GM20431 (cell line): ENCODE results near the gene PHRF1.
"Not testable (repeated sequence)": the region's sequence is repeated elsewhere in the genome, so short reads cannot be mapped to it uniquely, and the experiment has no call there.

ENCODE experiments used
- in situ Hi-C: fragments of 300-500 bp; cut with MseI, MboI; formaldehyde crosslinking; loops from one replicate; pipeline ENCODE4 v1.15.0; 2020; ENCODE audit warnings: low sequenced_read_pairs; ENCODE audit not compliant: unreplicated experiment

Gene PHRF1

DNA sequence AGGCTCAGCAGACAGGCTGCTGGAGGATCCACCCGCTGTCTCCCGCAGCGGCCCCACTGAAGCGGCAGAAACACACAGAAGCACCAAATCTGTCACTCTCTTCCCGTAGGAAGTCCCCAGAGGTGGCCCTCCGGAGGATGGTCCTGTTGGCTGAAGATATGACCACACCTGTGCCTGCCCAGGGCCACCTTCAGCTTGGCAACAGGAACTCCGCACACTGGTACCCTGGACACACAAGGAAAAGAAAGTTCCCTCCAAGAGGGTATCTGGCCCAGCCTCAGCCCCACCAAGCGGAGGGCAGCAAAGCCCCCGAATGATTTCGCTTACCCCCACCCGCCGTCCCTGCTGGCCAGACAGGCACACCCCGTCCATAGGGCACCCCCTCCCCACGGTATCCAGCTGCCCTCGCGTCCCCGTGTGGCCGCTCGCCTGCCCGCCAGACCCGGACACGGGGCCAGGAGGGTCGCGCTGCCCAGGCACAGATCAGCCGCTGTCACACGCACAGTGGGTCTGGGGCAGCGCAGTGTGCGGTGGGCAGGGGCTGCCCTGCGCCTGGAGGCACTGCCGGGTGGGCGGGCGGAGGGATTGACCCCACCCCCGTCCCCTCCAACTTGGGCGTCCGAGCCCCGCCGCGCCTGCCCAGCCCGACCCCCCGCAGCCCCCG is 8.5 kb upstream of the PHRF1 start:
- in situ Hi-C loops: no loop called here

DNA sequence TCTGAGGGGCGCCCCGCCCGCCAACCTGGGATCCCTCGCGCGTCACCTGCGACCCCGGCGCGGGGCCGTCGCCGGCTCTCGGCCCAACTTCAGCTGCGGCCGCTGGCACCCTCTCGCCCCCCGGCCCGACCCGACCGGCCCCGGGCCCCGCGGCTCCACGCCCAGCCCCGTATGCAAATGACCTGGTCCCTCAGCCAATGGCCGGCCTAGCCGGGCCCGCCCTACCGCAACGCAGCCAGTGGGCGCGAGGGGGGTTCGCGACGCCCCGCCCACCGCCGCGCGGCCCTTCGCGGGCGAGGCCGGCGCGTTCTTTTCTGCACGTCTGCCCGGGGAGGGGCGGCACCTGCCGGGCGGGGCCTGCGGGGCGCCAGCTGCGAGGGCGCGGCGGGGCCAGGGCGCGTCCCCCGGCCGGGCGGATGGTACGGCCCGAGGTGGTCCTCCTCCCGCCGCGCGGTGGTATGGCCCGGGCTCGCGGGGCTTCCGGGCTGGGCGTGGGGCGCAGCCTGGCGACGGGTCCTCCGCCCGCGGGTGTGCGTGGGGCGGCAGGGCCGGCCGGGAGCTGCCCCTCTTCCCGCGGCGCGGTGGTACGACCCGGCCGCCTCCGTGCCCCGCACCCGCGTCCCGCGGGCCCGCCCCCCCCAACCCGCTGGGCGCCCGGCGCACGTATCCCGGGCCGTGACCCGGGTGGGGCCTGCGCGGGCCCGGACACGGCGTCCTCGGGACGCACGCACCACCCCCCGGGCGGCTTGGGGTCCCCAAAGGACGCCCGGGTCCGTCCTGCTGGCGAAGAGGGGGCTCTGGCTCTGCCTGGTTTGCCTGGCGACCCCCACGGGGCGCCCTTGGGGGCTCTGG is 7.7 kb upstream of the PHRF1 start:
- in situ Hi-C loops: no loop called here

DNA sequence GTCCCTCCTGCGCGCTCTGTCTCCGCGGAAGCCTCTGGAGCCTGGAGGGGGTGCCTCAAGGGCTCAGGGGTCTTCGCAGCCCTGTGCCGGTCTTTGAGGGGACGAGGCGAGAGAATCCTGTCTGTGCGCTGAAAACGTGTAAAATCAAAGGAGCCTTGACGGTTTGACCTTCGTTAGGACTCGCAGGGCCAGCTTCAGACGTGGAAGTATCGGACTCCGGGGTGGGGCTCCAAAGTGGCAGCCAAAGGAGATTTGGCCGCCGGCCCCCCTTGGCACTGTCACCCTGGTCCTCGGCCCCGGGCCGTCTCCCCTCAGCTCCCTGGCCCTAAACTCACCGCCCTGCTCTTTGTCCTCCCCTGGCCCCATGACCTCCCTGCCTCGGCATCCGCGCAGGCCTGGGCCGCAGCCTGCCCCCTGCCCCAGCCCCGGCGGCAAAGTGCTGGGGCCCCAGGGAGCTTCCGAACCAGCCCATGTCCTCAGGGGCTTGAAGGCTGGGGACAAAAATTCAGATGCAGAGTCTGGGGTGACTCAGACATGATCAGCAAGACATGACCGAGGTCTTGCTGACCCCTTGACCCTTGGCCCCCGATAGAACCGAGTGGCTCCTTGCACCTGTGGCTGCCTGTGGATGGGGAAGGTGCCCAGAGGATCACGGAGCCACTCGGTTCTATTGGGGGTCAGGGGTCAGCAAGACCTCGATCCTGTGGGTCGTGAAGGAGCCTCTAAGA is 6.9 kb upstream of the PHRF1 start:
- in situ Hi-C loops: no loop called here

DNA sequence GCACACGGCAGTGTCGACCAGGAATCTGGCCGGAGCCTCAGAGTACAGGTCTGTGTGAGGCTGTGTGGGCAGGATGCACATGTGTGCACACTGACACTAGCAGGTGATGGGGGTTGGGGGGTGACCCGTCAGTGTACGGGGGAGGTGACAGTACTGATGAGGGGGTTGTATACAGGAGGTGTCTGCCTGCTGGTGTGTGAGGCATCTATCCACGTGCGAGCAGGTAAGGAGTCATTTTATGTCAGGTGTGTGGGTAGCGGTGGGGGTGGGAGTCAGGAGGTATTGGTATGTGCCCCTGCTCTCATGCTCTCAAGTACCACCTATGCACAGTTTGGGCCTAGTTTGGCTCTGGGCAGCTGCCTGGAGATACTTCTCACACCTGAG is 4.5 kb upstream of the PHRF1 start:
- in situ Hi-C loops: no loop called here

DNA sequence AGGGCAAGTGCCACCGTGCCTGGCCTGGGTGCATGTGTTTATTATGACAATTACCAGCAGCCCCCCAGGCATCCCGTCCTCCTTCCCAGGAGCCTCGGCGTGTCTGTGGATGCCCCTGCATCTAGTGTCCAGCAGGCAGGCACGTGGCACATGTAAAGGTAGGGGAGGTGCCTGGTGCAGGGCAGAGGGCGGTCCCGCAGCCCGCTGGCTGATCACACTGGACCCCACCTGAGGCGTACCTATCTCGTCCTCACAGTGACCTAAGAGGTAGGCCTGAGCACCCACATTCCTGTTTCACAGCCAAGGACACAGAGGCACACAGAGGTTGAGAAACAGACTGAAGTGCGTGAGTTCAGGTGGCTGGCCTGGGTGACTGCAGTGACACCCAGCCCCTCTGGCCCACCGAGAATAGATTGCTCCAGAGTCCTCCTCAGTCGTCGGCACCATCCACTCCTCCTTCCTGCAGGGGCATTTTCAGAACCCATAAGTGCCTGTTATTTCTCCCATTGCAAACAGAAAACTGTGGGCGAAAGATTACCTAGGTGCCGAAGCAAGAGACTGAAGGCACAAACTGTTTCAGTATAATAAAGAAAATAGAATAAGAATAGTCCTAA is 3.0 kb upstream of the PHRF1 start:
- in situ Hi-C loops: no loop called here

DNA sequence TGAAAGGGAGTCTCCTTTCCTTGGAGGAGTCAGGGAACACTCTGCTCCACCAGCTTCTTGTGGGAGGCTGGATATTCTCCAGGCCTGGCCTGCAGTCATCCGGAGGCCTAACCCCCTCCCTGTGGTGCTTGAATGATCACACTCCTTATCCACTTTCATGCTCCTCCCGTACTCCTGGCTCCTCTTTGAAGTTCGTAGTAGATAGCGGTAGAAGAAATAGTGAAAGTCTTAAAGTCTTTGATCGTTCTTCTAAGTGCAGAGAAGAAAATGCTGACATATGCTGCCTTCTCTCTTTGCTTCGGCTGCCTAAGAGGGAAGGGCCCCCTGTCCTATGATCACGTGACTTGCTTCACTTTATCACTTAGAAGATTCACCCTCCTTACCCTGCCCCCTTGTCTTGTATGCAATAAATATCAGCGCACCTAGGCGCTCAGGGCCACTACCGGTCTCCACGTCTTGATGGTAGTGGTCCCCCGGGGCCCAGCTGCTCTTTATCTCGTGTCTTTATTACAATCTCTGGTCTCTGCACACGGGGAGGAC is 2.2 kb upstream of the PHRF1 start:
- in situ Hi-C loops: not testable (repeated sequence)

DNA sequence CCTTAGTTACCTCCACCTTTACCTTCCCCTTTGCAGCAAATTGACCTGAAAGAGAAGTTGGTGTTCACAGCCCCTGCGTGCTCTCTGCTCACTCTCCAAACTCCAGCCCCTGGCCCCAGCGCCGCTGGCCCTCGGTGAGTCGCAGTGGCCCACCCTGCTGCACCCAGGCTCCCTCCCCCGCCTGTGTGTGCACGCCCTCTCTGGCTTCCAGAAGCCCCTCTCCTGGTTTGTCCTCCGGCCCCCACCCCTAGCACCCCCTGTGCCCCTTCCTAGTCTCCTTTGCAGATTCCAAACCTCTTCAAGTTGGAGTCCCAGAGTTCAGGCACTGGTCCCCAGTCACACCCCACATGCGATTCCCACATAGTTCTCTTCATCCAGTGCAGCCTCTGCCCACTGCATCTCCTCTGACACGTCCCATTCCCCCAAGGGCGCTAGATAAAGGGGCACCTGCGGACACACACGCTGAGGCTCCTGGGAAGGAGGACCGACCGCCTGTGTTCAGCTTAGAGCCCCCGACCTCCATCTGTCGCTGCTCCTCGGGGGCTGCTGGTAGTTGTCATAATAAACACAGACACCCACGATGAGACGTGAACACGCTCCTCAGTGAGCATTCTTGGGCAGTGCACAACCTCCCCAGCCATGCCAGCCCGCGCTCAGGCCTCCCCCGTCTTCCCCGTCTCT is 1.5 kb upstream of the PHRF1 start:
- in situ Hi-C loops: no loop called here

DNA sequence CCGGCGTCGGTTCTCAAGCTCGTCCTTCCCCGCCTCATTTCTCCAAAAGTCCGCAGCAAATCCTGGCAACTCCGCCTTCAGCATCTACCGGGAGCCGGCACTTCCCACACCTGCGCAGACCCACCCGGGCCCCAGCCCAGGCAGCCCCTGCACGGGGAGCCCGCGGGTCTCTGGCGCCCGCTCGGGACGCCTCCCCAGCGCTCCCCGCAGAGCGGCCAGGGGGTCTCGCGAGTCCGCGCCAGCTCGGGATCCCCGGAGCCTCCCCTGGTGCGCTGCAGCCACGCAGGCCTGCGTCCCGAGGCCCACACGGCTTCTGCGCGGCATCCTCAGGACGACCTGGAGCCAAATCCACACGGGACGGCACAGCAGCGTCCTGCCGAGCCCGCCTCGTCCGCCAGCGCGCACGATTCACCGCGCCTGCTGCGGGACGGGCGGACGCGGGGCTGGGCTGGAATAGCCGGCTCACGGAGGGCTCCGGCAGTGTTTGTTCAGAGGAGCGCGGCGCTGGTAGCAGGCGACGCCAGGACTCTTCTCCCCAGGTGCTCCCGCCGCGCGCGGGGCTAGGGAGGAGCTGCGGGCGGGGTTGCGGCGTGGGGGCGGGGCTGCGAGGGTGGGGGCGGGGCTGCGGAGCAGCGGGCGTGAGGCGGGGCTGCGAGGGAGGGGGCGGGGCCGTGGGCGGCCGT is 816 bp upstream of the PHRF1 start:
- in situ Hi-C loops: no loop called here

DNA sequence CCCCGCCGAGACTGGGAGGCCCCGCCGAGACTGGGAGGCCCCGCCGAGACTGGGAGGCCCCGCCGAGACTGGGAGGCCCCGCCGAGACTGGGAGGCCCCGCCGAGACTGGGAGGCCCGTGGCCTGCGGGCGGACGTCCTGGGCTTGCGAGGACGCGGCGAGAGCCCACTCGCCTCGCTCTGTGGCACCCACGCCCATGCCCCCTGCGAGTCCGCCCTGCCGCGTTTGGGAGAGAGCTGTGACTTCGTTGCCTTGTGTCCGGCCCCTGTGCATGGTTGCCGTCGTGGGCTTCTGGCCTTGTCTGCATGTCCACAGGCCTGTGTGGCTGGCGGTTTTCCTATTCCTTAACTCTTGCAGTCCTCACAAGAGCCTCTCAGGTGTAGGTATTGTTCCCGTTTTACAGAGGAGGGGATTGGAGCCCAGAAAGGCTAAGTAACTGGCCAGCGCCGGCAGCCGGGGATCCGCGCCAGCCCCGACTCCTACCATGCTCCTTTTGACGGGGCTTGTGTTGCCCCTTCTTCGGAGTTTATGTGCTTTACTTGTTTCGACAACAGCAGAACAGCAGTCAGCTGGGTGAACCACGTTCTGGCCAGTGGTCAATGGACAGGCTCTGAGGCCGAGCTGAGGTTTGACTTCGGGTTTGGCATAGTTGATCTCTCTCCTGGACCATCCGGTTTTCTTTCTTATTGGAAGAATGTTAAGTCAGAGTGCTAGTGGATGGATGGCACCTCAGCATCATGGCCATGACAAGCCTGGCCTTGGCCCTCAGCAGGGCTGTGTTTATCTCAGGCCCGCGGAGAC is 741 bp downstream of the PHRF1 start:
- in situ Hi-C loops: no loop called here

DNA sequence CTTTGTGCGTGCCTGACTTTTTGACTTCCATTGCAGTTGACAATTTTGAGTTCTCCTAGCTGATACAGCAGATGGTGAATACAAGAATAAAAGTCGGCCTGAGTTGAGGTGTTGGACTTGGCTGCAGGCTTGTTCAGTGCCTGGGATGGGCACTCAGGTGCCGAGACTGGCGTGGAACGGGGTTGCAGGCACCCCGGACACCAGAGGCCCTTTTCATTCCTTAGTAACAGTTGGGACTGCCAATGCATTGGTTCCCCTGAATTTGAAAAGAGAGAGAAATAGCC is 1.3 kb downstream of the PHRF1 start:
- in situ Hi-C loops: no loop called here

DNA sequence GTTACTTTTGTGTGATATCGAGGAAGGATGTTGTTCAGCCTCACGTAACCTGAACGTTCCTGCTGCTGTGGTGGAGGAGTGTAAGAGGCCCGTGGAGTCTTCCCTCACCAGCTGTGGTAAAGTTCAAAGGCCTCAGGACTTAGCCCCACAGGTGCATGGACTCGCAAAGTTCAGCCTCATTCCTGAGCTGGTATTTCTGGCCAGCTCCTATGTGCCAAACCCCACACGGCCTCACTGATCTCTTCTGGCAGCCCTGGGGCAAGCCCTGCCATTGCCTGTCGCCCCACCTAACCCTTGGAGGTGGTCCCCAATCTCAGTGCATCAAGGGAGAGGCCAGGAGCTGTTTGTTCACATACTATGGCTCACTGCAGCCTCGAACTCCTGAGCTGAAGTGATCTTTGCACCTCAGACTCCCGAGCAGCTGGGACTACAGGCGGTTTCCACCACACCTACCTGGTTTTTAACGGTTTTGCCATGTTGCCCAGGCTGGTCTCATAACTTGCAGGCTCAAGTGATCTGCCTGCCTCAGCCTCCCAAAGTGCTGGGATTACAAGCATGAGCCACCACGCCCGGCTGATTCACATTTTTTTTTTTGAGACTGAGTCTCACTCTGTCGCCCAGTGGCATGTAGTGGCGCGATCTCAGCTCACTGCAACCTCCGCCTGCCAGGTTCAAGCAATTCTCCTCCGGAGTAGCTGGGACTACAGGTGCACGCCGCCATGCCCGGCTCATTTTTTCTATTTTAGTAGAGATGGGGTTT is 2.2 kb downstream of the PHRF1 start:
- in situ Hi-C loops: no loop called here

DNA sequence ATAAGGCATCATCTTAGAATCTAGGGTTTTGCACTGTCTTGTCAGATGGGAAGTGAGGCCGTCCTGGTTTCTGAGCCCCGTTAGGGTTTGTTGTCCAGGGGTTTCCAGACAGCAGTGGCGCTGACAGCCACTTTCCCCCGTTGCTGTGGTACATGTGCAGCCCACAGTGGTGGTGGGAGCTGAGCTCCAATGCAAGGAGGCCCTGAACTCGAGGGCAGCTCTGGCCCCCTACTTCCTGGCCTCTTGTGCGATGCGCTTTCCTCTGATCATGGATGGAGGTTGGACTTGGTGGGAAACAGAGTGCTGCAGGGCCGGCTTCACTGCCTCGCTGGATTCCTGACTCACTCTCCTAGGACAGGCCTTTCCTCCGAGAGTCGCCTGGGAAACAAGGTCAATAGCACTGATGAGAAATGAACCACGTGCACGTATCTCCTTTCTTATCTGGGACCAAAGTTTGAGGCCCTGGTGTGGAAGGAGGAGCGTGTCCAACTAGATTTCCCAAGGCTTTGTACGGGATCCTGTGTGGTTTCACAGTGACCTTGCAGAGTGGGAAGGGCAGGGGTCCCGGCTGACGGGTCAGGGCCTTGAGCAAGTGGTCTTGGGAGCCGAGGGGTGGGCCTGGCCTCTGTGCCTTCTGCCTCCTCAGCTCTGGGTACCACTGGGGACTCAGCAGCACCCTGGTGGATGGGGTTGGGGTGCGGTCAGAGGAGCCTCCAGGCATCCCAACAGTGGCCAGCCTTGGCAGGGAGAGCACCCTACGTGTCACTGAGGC is 3.7 kb downstream of the PHRF1 start:
- in situ Hi-C loops: no loop called here

DNA sequence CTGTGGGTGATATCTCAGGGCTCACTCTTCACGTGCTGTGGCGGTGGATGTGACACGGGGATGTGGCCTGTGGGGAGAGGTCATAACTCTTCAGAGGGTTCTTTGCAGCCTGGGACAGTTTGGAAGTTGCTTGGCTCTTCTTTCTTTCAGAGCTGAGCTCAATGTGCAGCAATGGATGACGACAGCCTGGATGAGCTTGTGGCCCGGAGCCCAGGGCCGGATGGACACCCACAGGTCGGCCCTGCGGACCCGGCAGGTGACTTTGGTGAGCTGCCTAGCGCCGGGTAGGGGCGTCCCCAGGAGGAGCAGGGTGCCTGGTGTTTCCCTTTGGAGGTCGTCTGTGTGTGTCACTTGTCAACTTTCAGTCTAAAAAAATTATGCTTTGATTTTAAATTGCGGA is 5.1 kb downstream of the PHRF1 start:
- in situ Hi-C loops: no loop called here

DNA sequence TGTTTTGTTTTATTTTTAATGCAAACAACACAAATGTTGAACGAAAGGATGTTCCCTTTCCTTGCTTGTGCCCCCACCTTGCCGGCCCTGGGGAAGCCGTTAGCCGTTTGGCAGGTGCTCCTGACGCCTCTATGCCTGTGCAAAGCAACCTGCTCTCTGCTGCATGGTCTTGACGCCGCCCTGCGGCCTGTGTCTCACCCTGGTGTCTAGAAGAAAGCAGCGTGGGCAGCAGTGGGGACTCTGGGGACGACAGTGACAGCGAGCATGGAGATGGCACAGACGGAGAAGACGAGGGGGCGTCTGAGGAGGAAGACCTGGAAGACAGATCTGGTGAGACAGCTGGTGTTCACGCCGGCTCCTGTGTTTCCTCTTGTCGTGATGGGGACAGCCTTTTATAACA is 5.5 kb downstream of the PHRF1 start:
- in situ Hi-C loops: no loop called here

DNA sequence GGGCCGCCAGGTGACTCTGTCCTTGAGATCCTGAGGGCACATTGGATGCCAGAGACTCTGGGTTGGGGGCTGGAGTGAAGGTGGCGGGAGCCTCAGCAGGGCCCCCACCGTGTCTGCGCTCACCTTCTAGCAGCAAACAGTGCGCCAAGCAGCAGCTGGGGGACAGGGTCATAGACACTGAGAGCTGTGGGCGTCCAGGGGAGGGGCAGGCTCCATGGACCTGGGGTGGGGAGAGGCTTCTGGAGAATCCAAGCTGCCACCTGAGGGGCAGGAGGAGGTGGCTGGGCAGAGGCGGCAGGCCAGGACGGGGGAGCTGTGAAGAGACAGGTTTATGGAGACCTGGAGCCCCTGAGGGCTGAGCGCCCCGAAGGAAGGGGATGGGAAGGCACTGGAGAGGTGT is 8.0 kb downstream of the PHRF1 start:
- in situ Hi-C loops: no loop called here

DNA sequence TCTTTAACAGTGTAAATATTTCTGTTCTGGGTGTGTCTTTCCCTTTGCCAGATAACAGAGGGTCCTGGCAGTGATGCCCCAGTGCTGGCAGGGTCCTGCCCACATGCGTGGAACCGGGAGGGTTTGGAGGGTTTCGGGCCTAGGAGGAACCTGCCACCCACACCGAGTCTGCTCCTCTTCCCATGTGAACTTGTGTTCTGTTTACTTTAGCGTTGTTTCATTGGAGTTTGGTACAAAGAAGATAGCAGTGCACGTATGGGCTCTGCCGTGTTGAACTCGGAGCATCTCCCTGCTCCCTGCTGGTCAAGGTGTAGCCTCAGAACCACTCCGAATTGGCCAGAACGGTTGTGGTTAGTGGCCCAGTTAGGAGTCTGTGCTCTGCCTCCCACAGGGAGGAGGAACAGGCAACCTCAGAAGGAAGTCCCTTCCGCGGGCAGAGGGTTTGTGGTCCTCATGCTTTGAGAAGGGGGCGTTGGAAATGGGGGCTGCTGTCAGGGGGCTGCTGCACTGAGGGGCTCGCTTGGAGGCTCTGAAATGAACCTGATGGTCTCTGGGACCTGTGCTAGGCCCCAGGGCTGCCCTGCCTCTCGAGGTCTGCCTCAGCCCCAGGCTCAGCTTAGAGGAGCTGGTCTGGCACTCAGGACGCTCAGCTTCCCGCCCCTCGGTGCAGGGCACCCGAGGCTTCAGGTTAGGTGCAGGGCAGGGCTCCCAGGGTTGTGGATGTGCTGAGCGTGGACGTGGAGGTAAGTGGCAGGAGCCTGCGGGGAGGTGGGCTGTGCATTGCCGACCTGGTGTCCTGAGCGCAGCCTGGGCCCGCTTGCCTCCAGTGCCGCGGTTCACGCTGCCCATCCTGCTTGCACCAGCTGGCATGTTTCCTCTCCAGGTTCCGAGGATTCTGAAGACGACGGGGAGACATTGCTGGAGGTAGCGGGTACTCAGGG is 10.4 kb downstream of the PHRF1 start:
- in situ Hi-C loops: no loop called here
